ENCODE results near the gene SPINK8. TPM values are rescaled to one million over a fixed set of nuclear protein-coding genes. Genes with fewer than 3 reads are reported as not detected.

The SPINK8 gene
- total RNA-seq, 6 experiments from 2014 or later = not detected

GRCh38 chr3:48370333-48370713, 36.9 kb upstream of the SPINK8 start:
- no peak for ATAC-seq
- intact Hi-C loops (cut with DNase I) = no loop called here

GRCh38 chr3:48369693-48370332, 36.4 kb upstream of the SPINK8 start:
- no peak for ATAC-seq
- no peaks in the 10 kb centered on the region for H3K9me3 ChIP-seq

More at GRCh38 chr3:48370333-48370713, 36.9 kb upstream of the SPINK8 start:
- WGBS (ENCODE audit: insufficient coverage, low coverage, low lambda C conversion rate, missing lambda C conversion rate) = 73% methylated on average over 7 of the region's 7 CpGs
- Histone ChIP-seq H3K4me1 (no peaks in the 10 kb centered on the region), H3K9me3 (no peaks in the 10 kb centered on the region), H3K4me3 (no peak overlapping the region), H3K27ac (no peak overlapping the region), H3K27me3 (no peaks in the 10 kb centered on the region), H3K36me3 (no peaks in the 10 kb centered on the region)
- TF ChIP-seq CTCF (IDR thresholded peaks at IDR 0.05) (no peak), POLR2A (IDR thresholded peaks at IDR 0.05) (no peak)
- no peak for DNase-seq

GRCh38 chr3:48367201-48367600, 33.7 kb upstream of the SPINK8 start:
- Histone ChIP-seq H3K27me3 (no peaks in the 10 kb centered on the region), H3K27ac (no peak overlapping the region), H3K4me3 (no peak overlapping the region), H3K36me3 (no peaks in the 10 kb centered on the region), H3K4me1 (no peaks in the 10 kb centered on the region), H3K9me3 (no peaks in the 10 kb centered on the region)
- peak in 2 of 4 donors; percentile 37 to 39 for ATAC-seq
- intact Hi-C loops (cut with DNase I) = no loop called here
- DNase-seq = no peak
- TF ChIP-seq POLR2A (IDR thresholded peaks at IDR 0.05) (no peak), CTCF (IDR thresholded peaks at IDR 0.05) (no peak)

More at GRCh38 chr3:48369693-48370332, 36.4 kb upstream of the SPINK8 start:
- Histone ChIP-seq H3K36me3 (no peaks in the 10 kb centered on the region), H3K4me3 (no peak overlapping the region), H3K27ac (no peak overlapping the region), H3K4me1 (no peaks in the 10 kb centered on the region), H3K27me3 (no peaks in the 10 kb centered on the region)
- TF ChIP-seq POLR2A (IDR thresholded peaks at IDR 0.05) = no peak
- TF ChIP-seq CTCF (IDR thresholded peaks at IDR 0.05) = no peak
- intact Hi-C loops (cut with DNase I) = no loop called here
- WGBS (ENCODE audit: insufficient coverage, low coverage, low lambda C conversion rate, missing lambda C conversion rate) = 60% methylated on average over 5 of the region's 7 CpGs
- DNase-seq = no peak

- ATAC-seq = no peak
- Histone ChIP-seq H3K4me1 (no peaks in the 10 kb centered on the region), H3K9me3 (no peaks in the 10 kb centered on the region), H3K27me3 (no peaks in the 10 kb centered on the region), H3K27ac (no peak overlapping the region), H3K36me3 (no peaks in the 10 kb centered on the region), H3K4me3 (no peak overlapping the region)
- WGBS (ENCODE audit: insufficient coverage, low coverage, low lambda C conversion rate, missing lambda C conversion rate) = 17% methylated on average over 1 of the region's 1 CpG
- DNase-seq = no peak
- TF ChIP-seq POLR2A (IDR thresholded peaks at IDR 0.05) (no peak), CTCF (IDR thresholded peaks at IDR 0.05) (no peak)
- intact Hi-C loops (cut with DNase I) = no loop called here
These were observed 31.4 kb upstream of the SPINK8 start for GRCh38 chr3:48364840-48365239.

GRCh38 chr3:48361928-48362327, 28.5 kb upstream of the SPINK8 start:
- DNase-seq = no peak
- no peak for ATAC-seq
- no peak overlapping the region for H3K27ac ChIP-seq
- TF ChIP-seq CTCF (IDR thresholded peaks at IDR 0.05) (no peak), POLR2A (IDR thresholded peaks at IDR 0.05) (no peak)
- no peak overlapping the region for H3K4me3 ChIP-seq
- intact Hi-C loops (cut with DNase I) = no loop called here
- no peaks in the 10 kb centered on the region for H3K27me3 ChIP-seq
- no peaks in the 10 kb centered on the region for H3K4me1 ChIP-seq
- H3K9me3 ChIP-seq = no peaks in the 10 kb centered on the region
- no peaks in the 10 kb centered on the region for H3K36me3 ChIP-seq

All from right lobe of liver (tissue), 6 donors.